IPS-15b (cell line): ENCODE data around the gene BBLN.
"Not testable (repeated sequence)": the region's sequence is repeated elsewhere in the genome, so short reads cannot be mapped to it uniquely, and the experiment has no call there.

Experiments used
- H3K27me3 ChIP-seq: one replicate; pipeline ENCODE4 v1.6.1; 2013; ENCODE audit warnings: low read length; ENCODE audit not compliant: control insufficient read depth, insufficient read depth
- H3K36me3 ChIP-seq: one replicate; pipeline ENCODE4 v1.6.1; 2013; ENCODE audit warnings: low read length; ENCODE audit not compliant: control insufficient read depth, insufficient read depth
- H3K4me1 ChIP-seq: one replicate; pipeline ENCODE4 v1.6.1; 2013; ENCODE audit warnings: mild to moderate bottlenecking, low read length; ENCODE audit not compliant: control insufficient read depth, insufficient read depth
- H3K4me3 ChIP-seq: one replicate; pipeline ENCODE4 v1.5.1; 2013; ENCODE audit warnings: low read depth, low read length
- H3K9ac ChIP-seq: one replicate; pipeline ENCODE4 v1.6.1; 2013; ENCODE audit warnings: low read depth, mild to moderate bottlenecking, low read length
- H3K9me3 ChIP-seq: one replicate; pipeline ENCODE4 v1.6.1; 2013; ENCODE audit warnings: mild to moderate bottlenecking, low read length; ENCODE audit not compliant: control insufficient read depth, insufficient read depth

The BBLN gene, protein sequence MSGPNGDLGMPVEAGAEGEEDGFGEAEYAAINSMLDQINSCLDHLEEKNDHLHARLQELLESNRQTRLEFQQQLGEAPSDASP

DNA sequence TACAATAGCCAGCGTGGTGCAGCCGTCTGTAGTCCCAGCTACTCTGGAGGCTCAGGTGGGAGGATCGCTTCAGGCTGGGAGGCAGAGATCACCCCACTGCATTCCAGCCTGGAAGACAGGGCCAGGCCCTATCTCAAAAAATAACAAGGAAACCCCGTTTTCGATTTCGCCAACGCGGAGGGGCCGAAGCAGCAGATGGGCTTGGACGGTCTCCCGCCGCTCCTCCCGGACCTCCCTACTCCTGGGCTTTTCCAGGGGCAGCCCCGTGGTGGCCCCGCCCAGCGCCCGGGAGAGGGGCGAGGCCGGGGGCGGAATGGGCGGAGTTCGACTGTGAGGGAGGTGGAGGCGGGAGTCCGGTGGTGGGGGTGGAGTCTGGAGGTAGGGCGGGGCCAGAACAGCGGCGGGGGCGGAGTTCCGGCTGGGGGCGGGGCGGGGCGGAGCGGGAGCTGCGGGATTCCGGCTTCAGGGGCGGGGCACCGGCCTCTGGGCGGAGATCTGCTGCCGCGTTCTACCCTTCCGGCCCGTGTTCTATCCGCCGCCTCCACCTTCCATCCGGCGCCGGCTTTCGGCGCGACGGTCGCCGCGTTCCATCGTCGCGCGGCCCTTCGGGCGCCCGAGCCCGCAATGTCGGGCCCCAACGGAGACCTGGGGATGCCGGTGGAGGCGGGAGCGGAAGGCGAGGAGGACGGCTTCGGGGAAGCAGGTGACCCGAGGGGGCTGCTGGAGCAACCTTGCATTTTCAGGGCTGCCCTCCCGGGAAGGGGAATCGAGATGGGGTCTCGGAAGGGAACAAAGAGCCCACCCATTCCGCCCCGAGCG lies at the start of gene BBLN:
TSS of gene BBLN (plus strand) at position 482 of the 819 bp plus-strand sequence. CDS start at position 625, 143 bp downstream.
- H3K9me3 ChIP-seq: no peaks in the 10 kb centered on the region
- peak within 1 kb of the TSS; percentile 79 for H3K9ac ChIP-seq
- H3K36me3 ChIP-seq: peaks cover 12% of the 10 kb centered on the region
- peaks cover 4% of the 10 kb centered on the region for H3K4me1 ChIP-seq
- H3K27me3 ChIP-seq: no peaks in the 10 kb centered on the region
- peak within 1 kb of the TSS; percentile 90 for H3K4me3 ChIP-seq

GRCh38 chr9:128111726-128112125 lies 48.3 kb upstream of the BBLN start:
- H3K4me3 ChIP-seq, H3K4me1 ChIP-seq, H3K9me3 ChIP-seq, H3K27me3 ChIP-seq, H3K9ac ChIP-seq: not testable (repeated sequence)
- peaks cover 20% of the 10 kb centered on the region for H3K36me3 ChIP-seq

GRCh38 chr9:128113526-128114325 lies 46.3 kb upstream of the BBLN start:
- no peaks in the 10 kb centered on the region for H3K27me3 ChIP-seq
- peaks cover 6% of the 10 kb centered on the region for H3K36me3 ChIP-seq
- H3K9ac ChIP-seq: no peak overlapping the region
- no peaks in the 10 kb centered on the region for H3K9me3 ChIP-seq
- H3K4me3 ChIP-seq: no peak overlapping the region
- peaks cover 2% of the 10 kb centered on the region for H3K4me1 ChIP-seq

DNA sequence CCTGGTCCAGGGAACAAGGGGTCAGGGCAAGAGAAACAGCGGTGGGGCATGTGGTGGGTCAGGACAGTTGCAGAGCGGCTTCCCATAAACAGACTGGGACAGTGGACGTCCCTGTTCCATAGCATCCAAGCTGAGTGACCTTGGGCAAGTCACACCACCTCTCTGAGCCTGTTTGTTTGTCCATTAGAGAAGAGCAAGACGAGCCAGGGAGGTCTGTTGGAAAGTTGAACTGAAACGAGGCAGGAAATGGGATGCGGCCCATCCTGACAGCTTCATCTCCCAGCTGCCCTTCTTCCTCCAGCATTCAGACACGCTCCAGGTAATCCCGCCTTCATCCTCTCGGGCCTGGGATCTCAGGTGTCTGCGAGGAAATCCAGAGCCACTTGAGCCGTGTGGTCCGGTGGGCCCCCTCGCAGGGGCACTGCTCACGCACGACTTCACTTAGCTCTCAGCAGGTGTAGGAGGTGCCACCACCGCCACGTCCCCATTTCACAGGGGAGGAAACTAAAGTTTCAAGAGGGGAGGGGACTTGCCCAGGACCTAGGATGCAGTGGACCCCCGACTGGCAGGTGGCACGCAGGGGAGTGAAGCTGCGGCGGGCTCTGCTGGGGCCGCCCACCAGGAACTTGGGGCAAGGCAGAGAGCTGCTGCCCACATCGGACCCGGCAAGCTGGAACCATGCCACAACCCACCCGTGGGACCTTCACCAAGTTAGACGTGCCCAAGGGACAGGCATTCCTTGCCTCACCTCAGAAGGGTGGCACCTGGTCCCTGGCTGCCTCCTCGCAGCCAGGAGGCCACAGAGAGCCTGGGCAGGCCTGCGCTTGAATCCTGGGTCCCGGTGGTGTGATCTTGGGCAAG lies 45.5 kb upstream of the BBLN start:
- H3K36me3 ChIP-seq: peaks cover 6% of the 10 kb centered on the region
- no peak overlapping the region for H3K4me3 ChIP-seq
- no peaks in the 10 kb centered on the region for H3K27me3 ChIP-seq
- H3K4me1 ChIP-seq: peaks cover 2% of the 10 kb centered on the region
- no peak overlapping the region for H3K9ac ChIP-seq
- no peaks in the 10 kb centered on the region for H3K9me3 ChIP-seq

DNA sequence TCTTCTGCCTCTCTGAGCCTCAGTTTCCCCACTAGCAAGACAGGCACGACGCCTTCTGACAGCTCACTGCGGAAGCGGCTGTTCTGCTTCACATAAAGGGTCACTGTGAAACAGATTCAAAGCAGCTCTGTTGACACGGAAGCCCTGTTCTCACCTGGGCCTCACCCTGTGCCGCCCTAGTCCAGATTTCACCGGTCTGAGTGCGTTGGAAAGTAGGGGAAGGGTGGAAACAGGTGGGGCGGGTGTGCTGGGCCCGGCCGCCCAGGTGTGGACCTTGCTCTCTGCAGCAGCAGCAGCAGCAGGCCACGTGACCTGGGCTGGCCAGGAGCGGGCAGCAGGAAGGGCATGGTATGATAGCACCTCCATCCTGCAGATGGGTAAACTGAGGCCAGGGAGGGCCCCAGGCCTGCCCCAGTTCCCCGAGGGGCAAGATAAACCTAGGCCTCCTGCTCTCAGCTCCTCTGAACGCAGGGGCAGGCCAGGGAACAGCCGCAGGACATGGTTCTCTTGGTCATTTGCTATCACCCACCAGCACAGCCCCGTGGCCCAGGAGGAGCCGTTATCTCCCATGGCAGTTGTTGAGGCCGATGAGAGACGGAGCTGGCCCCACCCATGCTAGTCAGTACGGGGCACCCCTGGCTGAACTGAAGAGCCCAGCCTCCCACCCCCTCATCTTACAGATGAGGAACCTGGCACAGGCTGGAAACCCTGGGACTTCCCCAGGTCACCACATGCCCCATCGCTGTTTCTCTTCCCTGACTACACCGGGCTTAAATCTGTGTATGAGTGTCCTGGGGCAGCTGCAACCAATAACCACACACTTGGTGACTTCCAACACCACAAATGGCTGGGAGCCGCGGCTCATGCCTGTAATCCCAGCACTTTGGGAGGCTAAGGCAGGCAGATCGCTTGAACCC lies 44.6 kb upstream of the BBLN start:
- Histone ChIP-seq H3K36me3 (peaks cover 10% of the 10 kb centered on the region), H3K9me3 (no peaks in the 10 kb centered on the region), H3K4me3 (no peak overlapping the region), H3K4me1 (peaks cover 2% of the 10 kb centered on the region), H3K9ac (no peak overlapping the region), H3K27me3 (no peaks in the 10 kb centered on the region)

DNA sequence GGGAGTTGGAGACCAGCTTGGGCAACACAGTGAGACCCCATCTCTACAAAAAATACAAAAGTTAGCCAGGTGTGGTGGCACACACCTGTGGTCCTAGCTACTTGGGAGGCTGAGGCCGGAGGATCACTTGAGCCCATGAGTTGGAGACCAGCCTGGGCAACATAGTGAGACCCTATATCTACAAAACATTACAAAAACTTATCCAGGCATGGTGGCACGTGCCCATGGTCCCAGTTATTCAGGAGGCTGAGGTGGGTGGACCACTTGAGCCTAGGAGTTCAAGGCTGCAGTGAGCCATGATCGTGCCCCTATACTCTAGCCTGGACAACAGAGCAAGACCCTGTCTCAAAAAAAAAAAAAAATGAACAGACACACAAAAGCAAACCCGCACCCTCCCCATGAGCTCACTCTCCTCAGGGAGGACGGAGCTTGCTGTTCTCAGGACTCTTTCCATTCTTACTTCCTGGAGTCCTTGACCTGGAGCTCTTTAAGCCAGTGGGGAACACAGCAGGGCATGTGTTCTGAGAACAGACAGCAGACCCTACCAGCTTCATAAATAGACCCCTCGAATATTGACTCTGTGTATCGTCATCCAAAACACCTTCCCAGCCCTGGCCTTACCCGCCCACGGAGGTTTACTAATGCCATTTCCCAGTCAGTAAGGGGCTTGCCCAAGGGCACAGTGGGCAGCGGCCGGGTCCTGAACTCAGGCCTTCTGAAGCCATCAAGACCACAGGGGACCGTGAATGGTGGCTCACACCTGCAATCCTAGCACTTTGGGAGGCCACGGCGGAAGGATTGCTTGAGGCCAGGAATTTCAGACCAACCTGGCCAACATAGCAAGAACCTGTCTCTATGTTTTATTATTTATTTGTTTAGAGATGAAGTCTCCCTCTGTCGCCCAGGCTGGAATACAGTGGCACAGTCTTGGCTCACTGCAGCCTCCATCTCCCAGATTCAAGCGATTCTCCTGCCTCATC lies 43.7 kb upstream of the BBLN start:
- Histone ChIP-seq H3K9ac (no peak overlapping the region), H3K27me3 (no peaks in the 10 kb centered on the region), H3K4me1 (peaks cover 2% of the 10 kb centered on the region), H3K9me3 (no peaks in the 10 kb centered on the region), H3K36me3 (peaks cover 18% of the 10 kb centered on the region), H3K4me3 (no peak overlapping the region)

GRCh38 chr9:128117613-128118471 lies 42.2 kb upstream of the BBLN start:
- peaks cover 2% of the 10 kb centered on the region for H3K4me1 ChIP-seq
- H3K27me3 ChIP-seq: no peaks in the 10 kb centered on the region
- peak overlapping the region; percentile 18 for H3K4me3 ChIP-seq
- peaks cover 31% of the 10 kb centered on the region for H3K36me3 ChIP-seq
- H3K9me3 ChIP-seq: no peaks in the 10 kb centered on the region
- peak overlapping the region; percentile 12 for H3K9ac ChIP-seq

- Histone ChIP-seq H3K9ac (no peak overlapping the region), H3K36me3 (peaks cover 32% of the 10 kb centered on the region), H3K27me3 (no peaks in the 10 kb centered on the region), H3K9me3 (no peaks in the 10 kb centered on the region), H3K4me3 (no peak overlapping the region), H3K4me1 (peaks cover 2% of the 10 kb centered on the region)
Observed at GRCh38 chr9:128118472-128118857, 41.6 kb upstream of the BBLN start.

DNA sequence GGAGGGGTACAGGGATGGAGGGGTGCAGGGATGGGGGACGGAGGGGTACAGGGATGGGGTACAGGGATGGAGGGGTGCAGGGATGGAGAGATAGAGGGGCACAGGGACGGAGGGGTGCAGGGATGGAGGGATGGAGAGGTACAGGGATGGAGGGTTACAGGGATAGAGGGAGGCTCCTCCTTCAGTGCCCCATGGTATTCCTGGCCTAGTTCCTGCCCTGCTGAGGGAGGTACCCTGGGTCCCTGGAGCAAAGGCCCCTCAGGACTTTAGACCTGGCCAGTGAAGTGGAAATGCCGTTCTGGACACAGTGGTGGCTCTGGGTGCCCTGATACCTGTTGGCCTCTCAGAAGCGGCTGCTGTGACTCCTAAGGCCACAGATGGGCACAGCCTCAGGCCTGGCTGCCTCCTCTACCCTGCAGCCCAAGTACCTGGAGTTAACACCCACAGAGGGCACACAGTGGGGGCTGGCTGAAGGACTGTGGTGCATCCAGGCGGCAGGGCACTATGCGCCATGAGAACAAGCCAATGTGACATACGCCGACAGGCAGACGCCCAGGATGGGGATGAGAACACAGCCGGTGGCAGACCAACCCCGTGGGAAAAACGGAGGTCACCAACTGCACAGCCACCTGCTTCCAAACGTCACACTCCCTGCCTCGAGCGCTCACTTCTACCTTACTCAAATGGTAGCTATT lies 40.9 kb upstream of the BBLN start:
- Histone ChIP-seq H3K9ac (no peak overlapping the region), H3K27me3 (no peaks in the 10 kb centered on the region), H3K36me3 (peaks cover 35% of the 10 kb centered on the region), H3K4me1 (peaks cover 2% of the 10 kb centered on the region), H3K9me3 (no peaks in the 10 kb centered on the region), H3K4me3 (no peak overlapping the region)
